Prostate gland (tissue), 2 donors: Measurements from ENCODE around the gene SCN5A. TPM values are rescaled to one million over a fixed set of nuclear protein-coding genes. Genes with fewer than 3 reads are reported as not detected.

Source experiments
- DNase-seq: peaks from one replicate; pipeline ENCODE4 v3.0.0-alpha.2; 2019; ENCODE audit warnings: low spot score
- H3K27ac ChIP-seq, 2 donors: fragments of 200-600 bp; sonication (generic); 2 replicates each; pipeline ENCODE4 v1.5.1; 2017 to 2019
- H3K27me3 ChIP-seq: fragments of 200-600 bp; sonication (generic); replicated peaks from 2 replicates; pipeline ENCODE4 v1.5.1; 2019; ENCODE audit not compliant: insufficient read depth
- H3K36me3 ChIP-seq, 2 donors: fragments of 200-600 bp; sonication (generic); 1 replicate in 1 of 2; 2 replicates in 1 of 2; pipeline versions ENCODE4 v1.5.1 to v1.8.1; 2017 to 2019
- H3K4me1 ChIP-seq: fragments of 200-600 bp; sonication (generic); replicated peaks from 2 replicates; pipeline ENCODE4 v1.5.1; 2019
- H3K4me3 ChIP-seq, 2 donors: fragments of 200-600 bp; sonication (generic); 2 replicates each; pipeline ENCODE4 v1.5.1; 2017 to 2019
- H3K9me3 ChIP-seq: fragments of 200-600 bp; sonication (generic); 2 replicates; pipeline ENCODE4 v1.5.1; 2017
- CTCF ChIP-seq, 4 experiments: fragments of 200-600 bp in 2 of 4; fragments of 450-650 bp in 2 of 4; sonication (generic) in 2 of 4; IDR thresholded peaks; 1 replicate in 3 of 4; 2 replicates in 1 of 4; pipeline ENCODE4 v1.5.1; 2016 to 2019; ENCODE audit warnings: antibody characterized with exemption in 4 of 4, mild to moderate bottlenecking in 2 of 4, moderate library complexity in 2 of 4
- POLR2A ChIP-seq: fragments of 450-650 bp; IDR thresholded peaks from one replicate; pipeline ENCODE4 v1.6.1; 2016; ENCODE audit warnings: antibody characterized with exemption, mild to moderate bottlenecking
- POLR2AphosphoS5 ChIP-seq: sonication (generic); formaldehyde crosslinking; IDR thresholded peaks from one replicate; pipeline ENCODE4 v1.6.1; 2017; ENCODE audit warnings: antibody characterized with exemption
- WGBS: methylation state at CpG from one replicate; pipeline ENCODE4 v1.1.5; 2018; 5-methylcytosine and 5-hydroxymethylcytosine counted together
- intact Hi-C: fragments of 100-400 bp; cut with DNase I; formaldehyde crosslinking; loops from one replicate; pipeline ENCODE4 v1.14.2; 2022
- total RNA-seq, 2 donors: library from RNA; depleted of rRNA; stranded (reverse); fragments of >200 nt; gene quantifications; one replicate each; pipeline ENCODE4 v1.1.0, GENCODE V29; 2016

Gene SCN5A
- total RNA-seq, 2 donors from 2014 or later: 0.23 to 1.5 TPM

DNA sequence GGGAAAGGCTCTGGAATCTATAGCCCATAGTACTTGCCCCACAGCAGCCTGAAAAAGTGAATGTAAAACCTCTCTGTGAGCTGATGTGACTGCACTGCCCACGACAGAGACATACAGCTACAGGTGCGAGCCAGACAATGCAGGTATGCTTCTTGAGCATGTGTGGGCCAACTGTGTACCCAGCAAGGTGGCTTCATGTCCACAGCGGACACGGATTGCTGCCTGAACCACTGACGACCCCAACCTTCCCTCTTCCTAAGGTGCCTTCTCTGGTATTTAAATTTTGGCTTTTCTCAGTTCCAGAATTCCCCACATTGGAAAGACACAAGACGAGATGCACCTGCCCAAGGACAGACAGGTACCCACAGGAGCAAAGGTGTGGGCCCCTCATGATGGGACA lies 65.8 kb downstream of the SCN5A start:
- TF ChIP-seq CTCF (IDR thresholded peaks at IDR 0.05) (no peak), POLR2AphosphoS5 (no peak), POLR2A (no peak)
- Histone ChIP-seq H3K27me3 (no peaks in the 10 kb centered on the region), H3K9me3 (no peaks in the 10 kb centered on the region), H3K27ac (no peak overlapping the region), H3K4me3 (no peak overlapping the region), H3K36me3 (no peaks in the 10 kb centered on the region), H3K4me1 (no peaks in the 10 kb centered on the region)
- intact Hi-C loops: no loop called here
- WGBS: 87% methylated on average over 6 of the region's 6 CpGs
- no peak for DNase-seq

DNA sequence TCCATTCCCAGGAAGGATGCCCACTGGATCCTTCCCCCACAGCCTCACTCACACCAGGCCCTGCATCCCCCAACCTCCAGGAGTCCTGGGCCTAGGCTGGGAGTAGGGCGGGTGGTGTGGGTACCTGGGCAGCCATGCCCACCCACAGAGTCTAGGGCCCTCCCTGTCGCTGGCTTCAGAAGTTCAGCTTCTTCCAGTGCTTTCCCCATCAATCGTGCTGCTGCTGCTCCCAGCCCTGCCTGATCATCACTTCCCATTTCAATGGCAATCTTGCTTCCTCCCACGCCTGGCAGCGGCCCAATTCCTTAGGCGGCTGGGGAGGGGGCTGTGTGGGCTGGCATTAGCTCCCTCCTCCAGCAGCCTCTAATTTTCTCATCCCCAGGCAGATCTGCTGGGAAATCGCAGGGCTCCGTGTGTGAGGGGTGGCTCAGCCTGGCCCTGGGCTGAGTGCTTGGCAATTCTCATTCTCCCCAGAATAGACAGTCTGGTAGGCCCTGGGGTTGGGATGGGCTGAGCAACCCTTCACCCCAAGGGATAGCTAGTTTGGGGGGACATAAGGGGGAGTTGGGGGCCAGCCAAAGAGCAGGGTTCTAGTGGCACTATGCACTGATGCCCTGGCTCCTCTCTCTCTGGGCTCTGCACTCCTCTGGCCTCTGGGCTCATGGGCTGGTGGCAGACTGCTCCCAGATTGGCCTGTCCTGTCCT lies 66.4 kb downstream of the SCN5A start:
- TF ChIP-seq POLR2AphosphoS5: no peak
- TF ChIP-seq CTCF (IDR thresholded peaks at IDR 0.05): no peak
- H3K9me3 ChIP-seq: no peaks in the 10 kb centered on the region
- H3K36me3 ChIP-seq: no peaks in the 10 kb centered on the region
- no peak for DNase-seq
- H3K27ac ChIP-seq: no peak overlapping the region
- no peak overlapping the region for H3K4me3 ChIP-seq
- intact Hi-C loops: no loop called here
- WGBS: 66% methylated on average over 8 of the region's 8 CpGs
- no peaks in the 10 kb centered on the region for H3K4me1 ChIP-seq
- H3K27me3 ChIP-seq: no peaks in the 10 kb centered on the region

DNA sequence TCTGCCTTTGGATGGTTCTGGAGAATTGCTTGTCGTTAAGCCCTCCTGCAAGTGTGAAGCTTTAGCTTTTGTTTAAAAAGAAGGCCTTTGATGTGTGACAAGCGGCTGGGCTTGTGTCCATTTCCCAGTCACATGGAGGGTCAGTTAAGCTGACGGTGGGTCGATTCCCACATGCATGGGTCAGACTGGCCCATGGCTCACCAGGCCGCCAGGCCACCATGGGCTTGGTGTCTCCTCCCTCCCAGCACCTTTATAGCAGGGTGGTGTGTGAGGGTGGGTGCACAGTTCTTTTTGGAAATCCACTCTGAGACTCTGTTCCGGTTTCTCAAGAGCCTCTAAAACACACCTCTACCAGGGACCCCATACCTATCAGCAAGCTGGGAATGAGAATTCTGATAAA lies 67.2 kb downstream of the SCN5A start:
- no peak overlapping the region for H3K4me3 ChIP-seq
- H3K36me3 ChIP-seq: no peaks in the 10 kb centered on the region
- intact Hi-C loops: no loop called here
- no peak for DNase-seq
- no peaks in the 10 kb centered on the region for H3K4me1 ChIP-seq
- H3K9me3 ChIP-seq: no peaks in the 10 kb centered on the region
- WGBS: 87% methylated on average over 6 of the region's 6 CpGs
- no peak overlapping the region for H3K27ac ChIP-seq
- H3K27me3 ChIP-seq: no peaks in the 10 kb centered on the region
- TF ChIP-seq POLR2A: no peak
- TF ChIP-seq POLR2AphosphoS5: no peak
- TF ChIP-seq CTCF (IDR thresholded peaks at IDR 0.05): no peak

DNA sequence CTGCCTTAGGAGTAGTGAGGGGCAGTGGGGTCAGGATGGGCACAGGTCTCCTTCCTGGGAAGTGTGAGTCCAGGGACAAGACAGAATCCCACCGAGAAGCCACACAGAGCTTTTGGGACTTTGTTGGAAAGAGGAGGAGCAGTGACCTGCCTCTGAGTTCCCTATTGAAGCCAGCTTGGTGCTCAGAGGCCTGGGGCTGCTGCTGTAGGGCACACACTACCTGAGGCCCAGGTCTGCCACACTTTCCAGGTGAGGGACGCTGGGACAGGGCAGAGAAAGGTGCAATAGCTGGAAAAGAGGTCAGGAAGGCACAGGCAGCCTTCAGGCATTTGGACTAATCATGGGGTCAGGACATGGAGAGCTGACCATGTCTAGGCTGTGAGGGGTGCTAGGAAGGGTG lies 67.7 kb downstream of the SCN5A start:
- Histone ChIP-seq H3K4me3 (no peak overlapping the region), H3K27ac (no peak overlapping the region), H3K4me1 (no peaks in the 10 kb centered on the region), H3K9me3 (no peaks in the 10 kb centered on the region), H3K27me3 (no peaks in the 10 kb centered on the region), H3K36me3 (no peaks in the 10 kb centered on the region)
- intact Hi-C loops: no loop called here
- TF ChIP-seq CTCF (IDR thresholded peaks at IDR 0.05) (no peak), POLR2AphosphoS5 (no peak), POLR2A (no peak)
- WGBS: 83% methylated on average over 2 of the region's 2 CpGs
- no peak for DNase-seq
